Left ventricle myocardium superior (tissue), 1 donor: ENCODE results near the gene TP63. TPM values are rescaled to one million over a fixed set of nuclear protein-coding genes. Genes with fewer than 3 reads are reported as not detected.
"Not testable (repeated sequence)": the region's sequence is repeated elsewhere in the genome, so short reads cannot be mapped to it uniquely, and the experiment has no call there.

Source experiments
- ATAC-seq: fragments of 200-7000 bp; cut with Tn5 transposase; one replicate; pipeline ENCODE4 v1.9.1; 2020; ENCODE audit warnings: mild to moderate bottlenecking, moderate library complexity
- DNase-seq: peaks from one replicate; pipeline ENCODE4 v3.0.0-alpha.2; 2020
- intact Hi-C: fragments of 100-400 bp; cut with micrococcal nuclease; formaldehyde crosslinking; loops from one replicate; pipeline ENCODE4 v1.11.0; 2022
- total RNA-seq: library from RNA; stranded (reverse); fragmentation: NEBNext Ultra II Directional; extraction: Animal tissue kit (Norgen Biotek cat#: 25700); gene quantifications from one replicate; pipeline ENCODE4 v1.2.1, GENCODE V29; 2021
- donor health status: DM: no; HTN: yes; CAD: no; lungs with severe emphysema.

Gene TP63
- total RNA-seq, 1 donor from 2014 or later: 0.20 TPM

DNA sequence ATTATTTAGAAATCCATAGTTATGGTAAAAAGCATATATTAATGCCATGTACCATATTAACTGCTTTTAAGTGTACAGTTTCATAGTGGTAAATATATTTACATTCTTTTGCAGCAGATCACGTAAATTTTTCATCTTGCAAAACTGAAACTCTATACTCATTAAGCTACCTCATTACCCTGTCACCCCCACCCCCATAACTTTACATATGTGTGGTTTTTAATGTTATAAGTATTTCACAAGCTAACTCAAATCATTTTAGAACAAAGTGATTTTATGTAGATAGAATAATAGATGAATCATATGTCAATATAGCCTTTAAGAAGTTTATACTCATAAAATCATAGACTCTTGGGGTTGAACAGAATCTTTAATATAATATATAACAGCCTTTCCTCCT lies 7.1 kb upstream of the TP63 start:
- intact Hi-C loops: no loop called here
- ATAC-seq: no peak
- DNase-seq: no peak

DNA sequence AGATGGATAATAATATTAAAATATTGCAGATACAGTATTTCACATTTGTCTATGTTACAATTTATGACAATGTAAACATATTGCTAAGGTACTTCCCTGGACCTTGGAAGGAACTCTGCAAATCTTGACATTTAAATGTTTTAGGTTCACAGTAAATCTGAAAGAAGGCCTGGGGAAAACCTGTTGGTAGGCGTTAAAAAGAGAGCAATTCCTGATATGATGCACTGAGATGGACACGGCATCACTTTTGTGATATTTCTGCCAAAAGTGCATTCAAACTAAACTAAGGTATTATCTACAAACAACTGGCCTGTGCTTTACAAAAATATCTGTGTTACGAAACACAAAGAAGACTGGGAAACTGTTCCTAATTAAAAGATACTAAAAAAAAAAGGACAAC lies 6.1 kb upstream of the TP63 start:
- no peak for ATAC-seq

DNA sequence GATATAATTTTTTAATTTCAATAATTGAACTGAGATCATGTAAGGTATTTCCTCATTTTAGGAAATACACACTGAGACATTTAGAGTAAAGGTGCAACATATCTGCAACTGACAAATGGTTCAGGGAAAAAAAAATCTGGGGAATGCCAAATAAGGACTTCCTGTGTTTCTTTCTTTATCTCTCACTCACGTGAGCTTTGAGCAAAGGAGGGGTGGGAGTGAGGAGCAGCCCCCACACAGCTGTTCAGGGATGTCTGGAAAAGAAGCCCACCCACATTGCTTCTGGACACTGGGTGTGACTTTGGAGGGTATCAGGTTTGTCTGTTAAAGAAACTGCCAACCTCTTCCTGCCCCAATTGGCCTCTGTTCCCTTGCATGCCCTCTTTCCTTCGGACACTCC lies 5.6 kb upstream of the TP63 start:
- ATAC-seq (no peak), DNase-seq (no peak)
- intact Hi-C loops: no loop called here

More for the DNA sequence above, 6.1 kb upstream of the TP63 start:
- intact Hi-C loops: no loop called here
- no peak for DNase-seq

DNA sequence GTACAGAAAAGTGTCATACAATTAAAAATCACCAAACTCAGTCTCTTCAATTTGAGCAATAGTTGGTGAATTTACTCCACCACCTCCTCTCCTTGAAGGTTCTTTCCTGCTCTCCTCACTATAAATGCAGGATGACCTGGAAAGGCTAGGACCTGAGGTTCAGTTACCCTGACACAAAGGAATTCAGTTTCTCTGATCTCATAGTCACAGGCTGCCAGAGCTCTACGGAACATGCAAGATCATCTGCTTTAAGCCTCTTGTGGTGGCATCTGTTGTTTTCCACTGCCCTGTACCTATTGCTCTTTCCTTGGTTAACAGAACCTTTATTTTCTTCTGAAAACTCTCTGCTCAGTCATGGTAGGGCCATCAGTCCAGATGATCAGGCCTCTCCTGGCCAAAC lies 4.9 kb upstream of the TP63 start:
- intact Hi-C loops: no loop called here
- ATAC-seq: no peak
- no peak for DNase-seq

DNA sequence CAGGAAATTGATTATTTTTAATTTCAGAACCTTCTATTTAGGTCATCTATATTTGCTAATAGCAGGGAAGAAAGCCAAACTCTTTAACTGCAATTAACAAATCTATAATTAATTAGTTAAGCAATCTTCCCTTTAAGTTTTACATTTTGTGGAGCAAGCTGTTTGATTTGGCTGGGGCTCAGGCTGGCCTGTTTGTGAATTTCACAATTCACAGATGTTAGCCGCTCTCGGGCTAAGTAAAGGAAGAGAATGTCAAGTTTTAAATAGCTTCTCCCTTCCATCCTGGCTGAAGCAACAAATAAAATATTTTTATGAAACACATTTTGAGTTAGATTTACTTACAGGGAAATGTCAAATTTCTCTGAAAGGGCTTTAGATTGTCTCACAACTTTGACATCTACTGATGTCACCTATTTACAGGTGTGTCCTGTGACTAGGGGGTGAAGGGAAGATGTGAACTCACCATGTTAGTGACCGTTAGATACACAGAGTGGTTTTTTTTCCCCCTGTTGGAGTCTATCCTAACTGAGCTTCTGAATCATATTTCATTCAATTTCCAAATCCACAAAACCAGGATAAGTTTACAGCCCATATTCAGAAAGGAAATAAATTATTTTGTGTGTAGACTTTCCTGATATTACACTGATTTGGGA lies 1.3 kb upstream of the TP63 start:
- ATAC-seq (peak; percentile 75), DNase-seq (peak; percentile 33)
- intact Hi-C loops: no loop called here

DNA sequence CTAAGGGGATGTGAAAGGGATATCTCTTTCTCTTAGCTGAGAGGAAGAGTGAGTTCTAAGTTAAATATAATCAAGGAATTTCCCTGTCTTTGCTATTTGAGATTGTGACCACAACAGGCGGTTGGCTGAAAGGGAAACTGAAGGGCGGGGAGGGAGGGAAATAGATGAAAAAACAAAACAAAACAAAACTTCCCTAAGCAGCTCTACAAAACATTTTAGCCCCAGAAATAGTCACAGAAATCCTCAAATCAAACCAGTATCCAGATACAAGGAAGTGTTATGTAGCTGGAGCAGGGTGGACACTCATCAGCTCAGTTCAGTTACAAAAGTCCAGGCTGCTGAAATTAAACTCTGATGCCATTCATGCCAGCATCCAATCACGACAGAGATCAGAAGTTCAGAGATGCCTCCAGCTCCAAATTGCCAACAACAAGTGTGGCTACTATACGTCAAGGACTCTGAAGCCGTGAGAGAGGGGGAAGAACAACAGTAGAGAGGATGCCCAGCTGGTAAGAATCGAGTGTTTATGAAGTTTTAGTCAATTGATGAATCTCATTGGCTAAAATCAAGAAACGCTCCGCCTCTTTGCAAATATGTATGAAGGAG lies 319 bp upstream of the TP63 start:
- ATAC-seq (peak; percentile 21), DNase-seq (no peak)
- intact Hi-C loops: no loop called here

DNA sequence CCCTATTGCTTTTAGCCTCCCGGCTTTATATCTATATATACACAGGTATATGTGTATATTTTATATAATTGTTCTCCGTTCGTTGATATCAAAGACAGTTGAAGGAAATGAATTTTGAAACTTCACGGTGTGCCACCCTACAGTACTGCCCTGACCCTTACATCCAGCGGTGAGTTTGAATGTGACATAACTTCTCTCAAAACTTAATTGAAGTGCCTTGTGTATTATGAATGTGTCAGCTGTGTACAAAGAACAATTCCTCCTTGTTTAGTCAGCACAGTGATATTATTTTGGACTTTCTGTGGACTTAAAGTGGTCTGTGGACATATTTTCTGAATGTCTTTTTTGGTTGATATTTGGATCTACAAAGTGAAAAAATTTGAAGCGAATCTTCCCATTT lies 220 bp downstream of the TP63 start:
- DNase-seq (no peak), ATAC-seq (no peak)
- intact Hi-C loops: no loop called here

DNA sequence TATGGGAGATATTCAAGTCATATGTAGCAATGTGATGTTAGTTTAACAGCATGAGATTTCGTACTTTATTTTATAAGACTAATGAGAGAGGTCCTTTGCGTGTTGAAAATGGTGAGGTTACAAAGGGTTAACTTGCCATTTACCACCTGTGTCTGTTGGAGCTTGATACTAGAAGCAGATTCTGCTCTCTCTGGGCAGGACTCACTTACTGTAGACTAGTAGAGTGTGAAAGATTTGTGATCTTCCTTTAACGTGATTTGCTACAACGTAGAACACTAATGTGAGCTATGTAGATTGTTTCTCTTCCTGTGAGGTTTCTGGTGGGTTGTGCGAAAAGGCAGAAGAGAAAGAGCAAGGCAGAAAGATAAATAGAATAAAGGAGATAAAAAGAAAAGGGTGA lies 1.1 kb downstream of the TP63 start:
- DNase-seq (no peak), ATAC-seq (no peak)
- intact Hi-C loops: no loop called here

DNA sequence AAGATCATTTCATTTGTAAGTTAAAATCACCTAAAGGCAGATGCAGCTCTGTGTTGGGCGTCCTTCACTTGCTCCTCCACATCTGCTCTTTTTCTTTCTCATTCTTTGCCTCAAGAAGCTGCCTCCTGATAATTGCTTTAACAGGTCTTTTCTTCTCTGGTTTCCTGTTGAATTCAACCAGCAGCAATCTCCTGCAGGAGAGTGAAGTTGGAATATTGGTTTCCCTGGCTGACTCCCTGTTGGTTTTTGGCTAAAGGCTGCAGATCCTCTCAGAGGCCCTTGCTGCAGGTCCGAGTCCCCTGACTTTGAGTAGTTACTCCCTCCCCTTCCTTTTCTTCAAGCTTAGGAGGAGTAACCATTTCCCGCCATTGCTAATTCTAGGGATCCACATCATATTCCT lies 4.2 kb downstream of the TP63 start:
- intact Hi-C loops: no loop called here
- DNase-seq (no peak), ATAC-seq (no peak)

DNA sequence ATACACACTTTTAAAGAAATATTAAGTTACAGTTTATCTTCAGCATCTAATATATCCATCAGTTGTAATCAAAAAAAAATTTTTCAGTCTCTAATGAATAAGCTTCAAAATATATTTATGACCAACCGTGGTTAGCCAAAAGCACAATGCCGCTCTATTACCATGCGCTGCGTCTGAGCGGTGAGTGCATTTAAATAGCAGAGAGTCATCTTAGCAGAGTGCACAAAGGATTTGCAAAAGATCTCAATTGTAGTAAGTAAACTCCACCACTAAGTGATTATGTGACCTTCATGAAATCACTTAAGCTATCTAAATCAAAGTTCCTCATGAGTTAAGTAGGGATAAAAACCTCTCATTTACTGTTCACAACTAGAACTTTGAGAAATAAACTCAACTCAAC lies 4.9 kb downstream of the TP63 start:
- intact Hi-C loops: no loop called here
- no peak for ATAC-seq
- DNase-seq: no peak

DNA sequence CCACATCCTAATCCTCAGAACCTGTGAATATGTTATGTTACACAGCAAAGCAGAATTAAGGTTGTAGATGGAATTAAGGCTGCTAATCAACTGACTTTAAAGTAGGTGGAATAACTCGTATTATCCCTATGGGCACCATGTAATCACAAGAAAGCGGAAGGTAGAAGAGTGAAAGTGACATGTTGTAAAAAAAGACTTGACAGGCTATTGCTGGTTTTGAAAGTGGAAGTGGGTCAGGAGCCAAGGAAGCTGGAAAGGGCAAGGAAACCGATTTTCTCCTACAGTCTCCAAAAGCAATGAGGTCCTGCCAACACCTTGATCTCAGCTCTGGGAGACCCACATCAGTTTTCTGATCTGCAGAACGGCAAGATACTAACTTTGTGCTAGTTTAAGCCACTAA lies 6.6 kb downstream of the TP63 start:
- ATAC-seq (no peak), DNase-seq (no peak)
- intact Hi-C loops: no loop called here

DNA sequence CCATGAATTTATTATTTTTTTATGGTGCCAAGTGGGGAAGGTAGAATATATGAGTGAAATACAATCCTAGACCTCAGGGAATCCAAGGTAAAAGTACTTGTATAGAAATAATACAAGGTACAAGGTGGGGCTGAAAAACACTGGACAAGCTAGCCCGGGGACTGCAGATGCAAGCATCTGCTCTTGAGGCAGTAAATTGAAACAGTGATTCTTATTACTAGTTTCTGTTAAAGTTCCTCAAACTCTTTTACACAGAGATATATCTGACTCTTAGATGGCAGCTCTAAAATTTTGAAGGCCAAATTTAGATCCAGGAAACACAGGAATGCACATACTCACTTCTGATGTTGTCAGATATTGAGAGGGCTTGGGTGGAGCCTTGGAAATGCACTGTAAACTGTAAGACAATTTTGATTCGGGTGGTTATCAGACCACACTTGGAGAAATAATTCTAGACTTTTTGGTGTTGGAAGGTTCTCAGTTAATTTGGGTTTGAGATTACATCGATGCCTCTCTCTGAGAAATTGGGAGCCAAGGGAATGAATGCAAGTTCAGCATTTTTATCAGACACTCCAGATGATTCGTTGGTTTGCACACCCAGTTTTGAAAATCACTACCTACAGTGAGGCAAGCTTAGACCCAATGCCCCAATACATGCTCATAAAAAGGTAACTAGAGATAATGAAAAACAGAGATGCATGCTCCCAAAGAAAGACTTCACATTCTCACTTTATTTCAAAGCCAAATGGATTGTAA lies 7.3 kb downstream of the TP63 start:
- ATAC-seq (no peak), DNase-seq (no peak)
- intact Hi-C loops: no loop called here

DNA sequence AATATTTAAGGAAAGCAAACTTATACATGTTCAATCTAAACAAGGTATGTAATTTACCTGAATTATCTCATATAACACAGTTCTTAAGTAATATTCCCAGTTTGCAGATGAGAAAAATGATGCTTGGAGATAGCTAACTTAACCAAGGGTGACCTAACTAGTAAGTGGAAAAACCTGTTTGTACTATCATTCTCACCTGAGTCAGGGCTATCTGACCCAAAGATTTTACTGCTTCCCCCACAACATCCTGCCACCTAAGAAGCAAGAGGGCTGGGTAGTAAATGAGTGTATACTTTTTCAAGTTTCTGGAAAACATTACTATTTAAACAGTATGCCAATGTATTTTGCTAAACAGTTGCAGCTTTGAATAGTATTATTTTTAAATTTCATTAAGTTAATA lies 10.6 kb downstream of the TP63 start:
- DNase-seq: no peak
- intact Hi-C loops: no loop called here
- no peak for ATAC-seq

DNA sequence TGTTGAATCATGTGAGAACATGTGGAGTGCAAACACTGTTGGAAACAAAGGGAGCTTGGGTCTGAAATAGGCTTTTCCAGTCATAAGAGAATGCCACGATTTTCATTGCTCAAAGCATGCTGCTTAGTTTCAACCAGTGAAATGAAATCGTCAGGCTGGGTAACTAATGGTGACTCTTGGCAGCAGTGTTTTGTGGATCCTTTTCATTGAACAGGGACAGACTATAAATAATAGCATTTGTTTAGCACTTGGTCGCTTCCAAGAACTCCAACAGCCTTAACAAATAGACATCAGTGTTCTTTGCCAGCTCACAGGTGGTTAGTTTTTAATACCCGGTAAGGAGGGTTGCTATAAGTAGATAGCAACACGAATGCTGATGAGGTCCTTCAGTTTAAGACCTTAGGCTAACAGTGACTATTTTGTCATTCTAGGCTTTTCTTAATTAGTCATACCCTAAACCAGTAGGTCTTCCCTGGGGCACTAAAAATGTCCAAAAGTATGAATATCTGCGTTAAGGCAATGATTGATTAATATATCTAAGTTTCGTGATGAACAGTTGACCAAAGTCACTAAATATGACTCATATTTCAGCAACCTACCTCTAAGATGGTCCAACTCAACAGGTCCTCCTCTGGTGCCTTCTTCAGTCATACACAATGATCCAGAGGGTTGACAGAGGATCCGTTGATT lies 15.8 kb downstream of the TP63 start:
- intact Hi-C loops: no loop called here
- ATAC-seq: no peak
- no peak for DNase-seq

DNA sequence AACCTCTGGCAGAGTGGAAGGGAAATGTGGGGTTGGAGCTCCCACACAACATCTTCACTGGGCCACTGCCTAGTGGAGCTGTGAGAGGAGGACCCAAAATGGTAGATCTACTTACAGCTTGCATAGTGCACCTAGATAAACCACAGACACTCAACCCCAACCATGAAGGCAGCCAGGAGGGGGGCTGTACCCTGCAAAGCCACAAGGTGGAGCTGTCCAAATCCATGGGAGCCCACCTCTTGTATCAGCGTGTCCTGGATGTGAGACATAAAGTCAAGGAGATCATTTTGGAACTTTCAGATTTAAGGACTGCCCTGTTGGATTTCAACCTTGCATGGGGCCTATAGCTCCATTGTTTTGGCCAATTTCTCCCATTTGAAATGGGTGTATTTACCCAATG lies 20.9 kb downstream of the TP63 start:
- intact Hi-C loops: no loop called here
- no peak for DNase-seq

DNA sequence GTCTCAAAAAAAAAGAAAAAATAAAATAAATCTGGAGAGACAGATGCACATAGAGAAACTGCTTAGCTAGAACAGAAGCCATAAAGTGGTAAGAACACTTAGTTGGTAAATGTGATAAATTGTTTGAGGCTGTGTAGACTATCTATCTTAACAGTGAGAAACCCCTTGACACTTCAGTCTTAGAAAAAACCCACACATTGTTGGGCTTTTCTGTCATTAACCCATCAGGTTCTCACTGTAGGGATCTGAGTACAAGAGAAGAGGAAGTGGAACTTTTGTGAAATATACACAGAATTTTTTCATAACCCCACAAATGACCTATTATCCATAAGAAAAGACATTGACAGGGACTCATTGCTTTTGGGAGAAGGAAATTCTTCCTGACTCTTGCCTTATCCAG lies 24.4 kb downstream of the TP63 start:
- DNase-seq (no peak), ATAC-seq (no peak)
- intact Hi-C loops: no loop called here

More for the DNA sequence above, 20.9 kb downstream of the TP63 start:
- no peak for ATAC-seq

DNA sequence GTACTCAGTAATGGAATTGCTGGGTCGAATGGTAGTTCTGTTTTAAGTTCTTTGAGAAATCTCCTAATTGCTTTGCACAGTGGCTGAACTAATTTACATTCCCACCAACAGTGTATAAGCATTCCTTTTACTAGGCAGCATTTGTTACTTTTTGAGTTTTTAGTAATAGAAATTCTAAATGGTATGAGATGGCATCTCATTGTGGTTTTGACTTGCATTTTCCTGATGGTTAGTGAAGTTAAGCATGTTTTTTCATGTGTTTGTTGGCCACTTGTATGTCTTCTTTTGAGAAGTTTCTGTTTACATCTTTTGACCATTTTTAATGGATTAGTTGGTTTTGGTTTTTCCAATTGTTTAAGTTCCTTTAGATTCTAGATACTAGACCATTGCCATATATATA lies 28.4 kb downstream of the TP63 start:
- no peak for ATAC-seq
- DNase-seq: no peak
- intact Hi-C loops: no loop called here

DNA sequence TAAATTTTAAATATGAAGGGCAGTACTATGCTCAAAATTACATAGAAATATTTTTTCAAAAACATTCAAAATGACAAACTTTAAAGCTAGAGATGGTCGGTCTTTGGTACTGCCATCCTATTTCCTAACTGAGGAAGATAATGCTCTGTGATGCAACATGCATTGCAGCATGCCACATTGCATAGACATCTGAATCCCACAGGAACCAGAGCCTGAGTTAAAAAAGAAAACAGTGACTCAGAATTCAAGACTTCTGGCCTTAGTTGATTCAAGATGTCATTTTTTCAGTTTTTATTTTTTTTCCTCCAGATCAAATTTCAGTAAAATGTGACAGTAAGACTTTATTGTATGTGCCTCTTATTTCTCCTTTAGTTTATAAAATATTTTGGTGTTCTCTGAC lies 33.1 kb downstream of the TP63 start:
- ATAC-seq (peak; percentile 41), DNase-seq (no peak)
- intact Hi-C loops: no loop called here

DNA sequence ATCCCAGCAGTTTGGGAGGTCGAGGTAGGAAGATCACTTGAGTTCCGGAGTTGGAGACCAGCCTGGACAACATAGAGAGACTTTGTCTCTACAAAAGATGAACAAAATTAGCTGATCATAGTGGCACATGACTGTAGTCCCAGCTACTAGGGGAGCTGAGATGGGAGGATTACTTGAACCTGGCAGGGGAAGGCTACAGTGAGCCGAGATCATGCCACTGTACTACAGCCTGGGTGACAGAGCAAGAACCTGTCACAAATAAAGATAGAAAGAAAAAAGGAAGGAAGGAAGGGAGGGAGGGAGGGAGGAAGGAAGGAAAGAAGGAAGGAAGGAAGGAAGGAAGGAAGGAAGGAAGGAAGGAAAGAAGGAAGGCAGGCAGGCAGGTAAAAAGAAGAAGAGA lies 41.2 kb downstream of the TP63 start:
- intact Hi-C loops, DNase-seq, ATAC-seq: not testable (repeated sequence)

DNA sequence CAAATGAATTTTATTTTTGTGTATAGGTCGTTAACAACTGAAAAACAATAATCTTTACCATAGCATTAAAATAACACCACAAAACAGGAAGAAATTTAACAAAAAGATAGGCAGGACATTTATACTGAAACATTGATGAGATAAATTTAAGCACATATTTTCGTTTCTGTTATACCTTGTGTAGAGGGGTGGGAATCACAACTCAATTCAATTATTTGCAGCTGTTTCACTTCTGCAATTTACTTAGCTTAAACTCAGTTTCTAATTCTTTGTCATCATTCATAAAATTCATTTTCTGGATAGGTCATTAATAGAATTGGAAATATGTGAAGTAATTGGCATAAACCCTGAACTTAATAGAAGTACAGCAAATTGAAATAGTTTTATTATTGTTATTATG lies 42.3 kb downstream of the TP63 start:
- DNase-seq: no peak

More for the DNA sequence above, 42.3 kb downstream of the TP63 start:
- no peak for ATAC-seq
- intact Hi-C loops: no loop called here
